Thyroid gland (tissue), 4 donors: Measurements from ENCODE around the gene ZNF784.

Experiments
- POLR2A ChIP-seq, 2 donors: fragments of 450-650 bp; IDR thresholded peaks; one replicate each; pipeline ENCODE4 v1.6.1; 2017; ENCODE audit warnings: antibody characterized with exemption in 2 of 2, mild to moderate bottlenecking in 2 of 2, moderate library complexity in 1 of 2
- TF ChIP-seq, protein P1 (sequence below), 6 experiments: fragments of 200-600 bp in 3 of 6; fragments of 450-650 bp in 3 of 6; sonication (generic) in 3 of 6; IDR thresholded peaks; one replicate each; pipeline ENCODE4 v1.5.1; 2016 to 2019; ENCODE audit warnings: antibody characterized with exemption in 6 of 6, mild to moderate bottlenecking in 2 of 6, inconsistent platforms in 1 of 6, moderate library complexity in 1 of 6

DNA sequence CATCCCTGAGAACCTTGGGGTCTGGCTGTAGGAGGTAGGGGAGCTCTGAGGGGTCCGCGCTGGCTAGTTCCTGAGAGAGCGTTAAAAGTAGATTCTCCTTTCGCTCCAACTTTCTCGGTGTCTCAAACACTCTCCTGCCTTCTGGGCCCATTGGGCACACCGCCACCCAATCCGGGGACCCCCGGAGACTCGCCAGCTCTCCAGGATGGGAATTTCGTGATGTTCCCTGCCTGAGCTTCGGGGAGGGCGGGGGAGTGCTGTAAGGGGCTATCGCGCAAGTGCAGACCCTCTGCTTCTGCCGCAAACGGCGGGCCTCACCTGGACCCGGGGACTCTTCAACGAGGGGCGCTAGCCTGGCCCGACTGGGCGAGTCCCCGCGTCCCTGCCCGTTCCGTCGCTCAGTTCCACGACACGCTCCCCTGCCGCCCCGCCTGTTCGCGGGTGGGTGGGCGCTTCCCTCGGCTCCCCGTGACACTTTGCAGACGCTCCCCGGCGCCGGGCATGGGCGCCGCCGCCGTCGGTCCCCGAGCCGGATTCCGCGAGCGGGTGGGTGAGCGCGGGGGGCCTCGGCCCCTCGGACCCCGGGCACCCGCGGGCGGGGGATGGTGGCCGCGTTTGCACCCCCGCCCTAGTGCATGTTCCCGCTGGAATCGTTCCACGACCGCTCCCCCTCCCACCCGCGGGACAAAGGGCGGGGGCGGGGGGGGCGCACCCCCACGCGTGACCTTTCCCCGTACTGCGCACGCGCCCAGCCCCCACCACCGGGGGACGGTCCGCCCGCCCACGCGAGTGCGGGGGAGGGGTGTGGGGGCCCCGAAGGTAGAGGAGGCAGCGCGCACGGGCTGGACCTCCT, 23.6 kb upstream of the ZNF784 start, which contains the start of gene CCDC106:
- TF ChIP-seq, protein P1, sequence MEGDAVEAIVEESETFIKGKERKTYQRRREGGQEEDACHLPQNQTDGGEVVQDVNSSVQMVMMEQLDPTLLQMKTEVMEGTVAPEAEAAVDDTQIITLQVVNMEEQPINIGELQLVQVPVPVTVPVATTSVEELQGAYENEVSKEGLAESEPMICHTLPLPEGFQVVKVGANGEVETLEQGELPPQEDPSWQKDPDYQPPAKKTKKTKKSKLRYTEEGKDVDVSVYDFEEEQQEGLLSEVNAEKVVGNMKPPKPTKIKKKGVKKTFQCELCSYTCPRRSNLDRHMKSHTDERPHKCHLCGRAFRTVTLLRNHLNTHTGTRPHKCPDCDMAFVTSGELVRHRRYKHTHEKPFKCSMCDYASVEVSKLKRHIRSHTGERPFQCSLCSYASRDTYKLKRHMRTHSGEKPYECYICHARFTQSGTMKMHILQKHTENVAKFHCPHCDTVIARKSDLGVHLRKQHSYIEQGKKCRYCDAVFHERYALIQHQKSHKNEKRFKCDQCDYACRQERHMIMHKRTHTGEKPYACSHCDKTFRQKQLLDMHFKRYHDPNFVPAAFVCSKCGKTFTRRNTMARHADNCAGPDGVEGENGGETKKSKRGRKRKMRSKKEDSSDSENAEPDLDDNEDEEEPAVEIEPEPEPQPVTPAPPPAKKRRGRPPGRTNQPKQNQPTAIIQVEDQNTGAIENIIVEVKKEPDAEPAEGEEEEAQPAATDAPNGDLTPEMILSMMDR (IDR thresholded peaks at IDR 0.05) = no peak
- TF ChIP-seq POLR2A (IDR thresholded peaks at IDR 0.05) = no peak
